A549 (cell line): ENCODE data around the gene KLF9. TPM values are rescaled to one million over a fixed set of nuclear protein-coding genes. Genes with fewer than 3 reads are reported as not detected.

Experiments
- ATAC-seq, 2 experiments: fragments of 200-7000 bp in 1 of 2; fragments of >200 bp in 1 of 2; cut with Nextera tagmentation in 1 of 2; cut with Tn5 transposase in 1 of 2; 3 replicates each; pipeline versions ENCODE4 v1.8.0 to v1.9.1; 2018 to 2020; ENCODE audit warnings: mild to moderate bottlenecking in 1 of 2, moderate library complexity in 1 of 2
- CTCF ChIA-PET: fragments of 300-600 bp; sonication (Branson Sonifier 250); formaldehyde crosslinking; extraction: SDS; loops from one replicate; lab custom pipeline; 2021; ENCODE audit warnings: antibody characterized with exemption, inconsistent platforms; lab: Yijun Ruan, JAX
- POLR2A ChIA-PET: fragments of 350-600 bp; formaldehyde crosslinking; extraction: SDS; loops from one replicate; lab custom pipeline; 2021; ENCODE audit warnings: antibody characterized with exemption, inconsistent platforms; lab: Yijun Ruan, JAX
- DNase-seq, 2 experiments: peaks; one replicate each; pipeline versions ENCODE4 v3.0.0 to v3.0.0-alpha.2; 2011 to 2016; ENCODE audit warnings: low read depth in 1 of 2, low spot score in 1 of 2
- FAIRE-seq: peaks from 2 replicates; lab custom pipeline; 2011; peaks lifted over from hg19 to GRCh38; lab: Jason Lieb, UNC
- H3K27ac ChIP-seq, 2 experiments: fragments of >200 bp; sonication (Bioruptor Twin); formaldehyde crosslinking; 3 replicates each; pipeline ENCODE4 v1.5.1; 2016 to 2017
- H3K4me1 ChIP-seq: fragments of >200 bp; sonication (Bioruptor Twin); formaldehyde crosslinking; 3 replicates; pipeline ENCODE4 v1.6.1; 2016
- H3K4me2 ChIP-seq: fragments of >200 bp; sonication (Bioruptor Twin); formaldehyde crosslinking; 3 replicates; pipeline ENCODE4 v1.6.1; 2016
- H3K4me3 ChIP-seq: fragments of >200 bp; sonication (Bioruptor Twin); formaldehyde crosslinking; 3 replicates; pipeline ENCODE4 v1.5.1; 2016
- H3K9me3 ChIP-seq: fragments of >200 bp; sonication (Bioruptor Twin); formaldehyde crosslinking; 3 replicates; pipeline ENCODE4 v1.6.1; 2016
- ATOH8 ChIP-seq: fragments of 250-450 bp; sonication (Bioruptor Pico); IDR thresholded peaks from 2 replicates; pipeline ENCODE4 v1.5.0; 2020; ENCODE audit warnings: low read depth, mild to moderate bottlenecking, moderate library complexity
- CEBPB ChIP-seq, 2 experiments: fragments of >200 bp in 1 of 2; sonication (Bioruptor Twin) in 1 of 2; formaldehyde crosslinking in 1 of 2; IDR thresholded peaks; 2 replicates each; pipeline ENCODE4 v1.6.1; 2012 to 2016
- CHD2 ChIP-seq: fragments of 150-350 bp; IDR thresholded peaks from 2 replicates; pipeline ENCODE4 v1.6.1; 2014; ENCODE audit warnings: low read length; ENCODE audit not compliant: partially characterized antibody
- CTCF ChIP-seq: fragments of >200 bp; sonication (Bioruptor Twin); formaldehyde crosslinking; IDR thresholded peaks from 3 replicates; pipeline ENCODE4 v1.5.1; 2016
- E2F6 ChIP-seq: IDR thresholded peaks from 2 replicates; pipeline ENCODE4 v1.6.1; 2012; ENCODE audit warnings: low read depth, borderline replicate concordance
- EP300 ChIP-seq, 2 experiments: fragments of >200 bp; sonication (Bioruptor Twin); formaldehyde crosslinking; IDR thresholded peaks; 2 replicates in 1 of 2; 3 replicates in 1 of 2; pipeline ENCODE4 v1.6.1; 2016 to 2017
- ESRRA ChIP-seq: fragments of 150-350 bp; IDR thresholded peaks from 2 replicates; pipeline ENCODE4 v1.6.1; 2014; ENCODE audit warnings: mild to moderate bottlenecking, low read length, borderline replicate concordance
- FOSB ChIP-seq: fragments of 250-450 bp; sonication (Bioruptor Pico); IDR thresholded peaks from 2 replicates; pipeline ENCODE4 v1.5.0; 2020; ENCODE audit warnings: mild to moderate bottlenecking, moderate library complexity
- FOXS1 ChIP-seq: fragments of 250-450 bp; sonication (Bioruptor Pico); IDR thresholded peaks from 2 replicates; pipeline ENCODE4 v1.5.0; 2020; ENCODE audit warnings: mild to moderate bottlenecking, moderate library complexity
- HDAC2 ChIP-seq: fragments of 200-600 bp; sonication (generic); IDR thresholded peaks from 2 replicates; pipeline ENCODE4 v1.6.1; 2016
- HOXB13 ChIP-seq: fragments of 250-450 bp; sonication (Bioruptor Pico); IDR thresholded peaks from 2 replicates; pipeline ENCODE4 v1.5.0; 2020; ENCODE audit warnings: low read depth, mild to moderate bottlenecking, moderate library complexity
- HOXB5 ChIP-seq: fragments of 250-450 bp; sonication (Bioruptor Pico); IDR thresholded peaks from 2 replicates; pipeline ENCODE4 v1.5.0; 2020; ENCODE audit warnings: mild to moderate bottlenecking, moderate library complexity
- JUNB ChIP-seq: fragments of >200 bp; sonication (Bioruptor Twin); formaldehyde crosslinking; IDR thresholded peaks from 2 replicates; pipeline ENCODE4 v1.6.1; 2016
- PBX3 ChIP-seq: IDR thresholded peaks from 2 replicates; pipeline ENCODE4 v1.6.1; 2012
- PHF8 ChIP-seq: fragments of 200-600 bp; sonication (generic); IDR thresholded peaks from 2 replicates; pipeline ENCODE4 v1.6.1; 2016; ENCODE audit warnings: low read depth, mild to moderate bottlenecking, antibody characterized with exemption, moderate library complexity, borderline replicate concordance
- POLR2A ChIP-seq: IDR thresholded peaks from 2 replicates; pipeline ENCODE4 v1.6.1; 2012; ENCODE audit warnings: mild to moderate bottlenecking, low read length
- RARB ChIP-seq: fragments of 250-450 bp; sonication (Bioruptor Pico); IDR thresholded peaks from 2 replicates; pipeline ENCODE4 v1.8.0; 2021; ENCODE audit warnings: mild to moderate bottlenecking, moderate library complexity
- REST ChIP-seq: fragments of 200-600 bp; sonication (generic); IDR thresholded peaks from 2 replicates; pipeline ENCODE4 v1.6.1; 2016; ENCODE audit warnings: antibody characterized with exemption, mild to moderate bottlenecking, moderate library complexity
- RFX5 ChIP-seq: fragments of 450-650 bp; IDR thresholded peaks from 2 replicates; pipeline ENCODE4 v1.7.1; 2014; ENCODE audit warnings: antibody characterized with exemption, mild to moderate bottlenecking, moderate library complexity
- RNF2 ChIP-seq: fragments of 200-600 bp; sonication (generic); IDR thresholded peaks from 2 replicates; pipeline ENCODE4 v1.6.1; 2016; ENCODE audit warnings: low read depth, mild to moderate bottlenecking, antibody characterized with exemption, moderate library complexity, borderline replicate concordance
- SREBF2 ChIP-seq: fragments of 450-650 bp; IDR thresholded peaks from 2 replicates; pipeline ENCODE4 v1.6.1; 2014; ENCODE audit warnings: mild to moderate bottlenecking, moderate library complexity
- TP53 ChIP-seq: fragments of 250-450 bp; sonication (Bioruptor Pico); IDR thresholded peaks from 2 replicates; pipeline ENCODE4 v1.5.0; 2021; ENCODE audit warnings: mild to moderate bottlenecking, moderate library complexity
- WGBS: methylation state at CpG from one replicate; pipeline ENCODE4 v1.1.6; 2017; ENCODE audit errors: missing lambda C conversion rate; 5-methylcytosine and 5-hydroxymethylcytosine counted together
- polyA plus RNA-seq, 4 experiments: library from polyadenylated mRNA; depleted of rRNA in 3 of 4; stranded (reverse); fragments of >200 nt; fragmentation: RNase III in 1 of 4; extraction: RNeasy Plus Mini Kit Qiagen cat#74134 plus additional on column Dnase treatment in 1 of 4; gene quantifications; 2 replicates in 3 of 4; 3 replicates in 1 of 4; pipeline ENCODE4 v1.2.3, GENCODE V29; 2011 to 2017

KLF9 gene
- polyA plus RNA-seq, 2 of the 4 experiments (the other 2 are of a cell fraction): 0.76 to 3.9 TPM

- WGBS: 86% methylated on average over 3 of the region's 3 CpGs
- ATAC-seq (no peak), FAIRE-seq (no peak), DNase-seq (no peak)
- no peak for TF ChIP-seq RNF2
- no peak for TF ChIP-seq JUNB
- no peak for TF ChIP-seq HOXB13 (CRISPR knock-in tag)
- no peak for TF ChIP-seq CTCF
- TF ChIP-seq HDAC2: no peak
- no peak for TF ChIP-seq RARB
- no peak for TF ChIP-seq CEBPB (IDR thresholded peaks at IDR 0.05)
- no peak for TF ChIP-seq EP300 (IDR thresholded peaks at IDR 0.05)
- no peak for TF ChIP-seq TP53 (CRISPR knock-in tag)
- no peak for TF ChIP-seq PBX3
- no peak for TF ChIP-seq FOSB (CRISPR knock-in tag)
- no peak for TF ChIP-seq E2F6
- no peak for TF ChIP-seq PHF8
- TF ChIP-seq RFX5: no peak
- no peak for TF ChIP-seq SREBF2
- no peak for TF ChIP-seq FOXS1 (CRISPR knock-in tag)
- TF ChIP-seq CHD2: no peak
- no peak for TF ChIP-seq REST
- TF ChIP-seq ATOH8: no peak
- CTCF ChIA-PET: interaction anchor here (0.7 to 1.3 kb wide), 3 partner anchors 16 to 22 kb away, joined by 3 to 4 read pairs (median 3); no protein-coding TSS in a partner anchor
- H3K9me3 ChIP-seq: no peaks in the 10 kb centered on the region
- H3K4me2 ChIP-seq: no peak overlapping the region
- no peak overlapping the region for H3K27ac ChIP-seq
- POLR2A ChIA-PET: no interaction called here
- no peak overlapping the region for H3K4me3 ChIP-seq
- H3K4me1 ChIP-seq: no peaks in the 10 kb centered on the region
These were observed 37.9 kb upstream of the KLF9 start for GRCh38 chr9:70452365-70452764.

- no peaks in the 10 kb centered on the region for H3K4me1 ChIP-seq
- H3K27ac ChIP-seq: no peak overlapping the region
- no peak for FAIRE-seq
- H3K4me3 ChIP-seq: no peak overlapping the region
- H3K4me2 ChIP-seq: no peak overlapping the region
- no peaks in the 10 kb centered on the region for H3K9me3 ChIP-seq
- CTCF ChIA-PET: interaction anchor here (1.0 to 1.3 kb wide), 2 partner anchors 15 to 22 kb away, joined by 3 to 4 read pairs; no protein-coding TSS in a partner anchor
- 59% methylated on average over 5 of the region's 5 CpGs for WGBS
- DNase-seq: no peak
- POLR2A ChIA-PET: no interaction called here
- no peak for TF ChIP-seq RFX5
- no peak for TF ChIP-seq POLR2A
- no peak for TF ChIP-seq HOXB5 (CRISPR knock-in tag)
- no peak for TF ChIP-seq FOXS1 (CRISPR knock-in tag)
- TF ChIP-seq ESRRA: no peak
- ATAC-seq: no peak
These were observed 37.3 kb upstream of the KLF9 start for GRCh38 chr9:70451765-70452164.
